Esophagus squamous epithelium (tissue), 5 donors: ENCODE measurements around the gene GALR3. TPM values are rescaled to one million over a fixed set of nuclear protein-coding genes. Genes with fewer than 3 reads are reported as not detected.
A peak's percentile ranks its signal among the peaks of the same experiment; 100 is the strongest.

Source experiments
- DNase-seq: peaks from one replicate; lab custom pipeline; 2025; lab: John Stamatoyannopoulos, UW
- H3K27ac ChIP-seq, 4 donors: fragments of 200-600 bp; sonication (generic); one replicate each; pipeline ENCODE4 v1.5.1; 2016 to 2019; ENCODE audit warnings: mild to moderate bottlenecking in 1 of 4
- H3K27me3 ChIP-seq, 4 donors: fragments of 200-600 bp; sonication (generic); 1 replicate in 3 of 4; 2 replicates in 1 of 4; pipeline versions ENCODE4 v1.5.1 to v1.6.0; 2017 to 2021; ENCODE audit warnings: antibody characterized with exemption in 1 of 4
- H3K36me3 ChIP-seq, 3 donors: fragments of 200-600 bp; sonication (generic); one replicate each; pipeline ENCODE4 v1.5.1; 2016 to 2019
- H3K4me1 ChIP-seq, 3 donors: fragments of 200-600 bp; sonication (generic); one replicate each; pipeline ENCODE4 v1.5.1; 2017 to 2019
- H3K4me3 ChIP-seq, 4 donors: fragments of 200-600 bp; sonication (generic); 1 replicate in 3 of 4; 2 replicates in 1 of 4; pipeline ENCODE4 v1.5.1; 2016 to 2019; ENCODE audit warnings: mild to moderate bottlenecking in 2 of 4, moderate library complexity in 1 of 4
- H3K9me3 ChIP-seq, 3 donors: fragments of 200-600 bp; sonication (generic); one replicate each; pipeline ENCODE4 v1.5.1; 2016 to 2019
- POLR2A ChIP-seq, 4 donors: fragments of 450-650 bp; IDR thresholded peaks; one replicate each; pipeline ENCODE4 v1.6.1; 2017; ENCODE audit warnings: antibody characterized with exemption in 4 of 4, mild to moderate bottlenecking in 4 of 4, moderate library complexity in 3 of 4
- WGBS, 2 donors: methylation state at CpG; one replicate each; pipeline ENCODE4 v1.1.5; 2018; 5-methylcytosine and 5-hydroxymethylcytosine counted together
- intact Hi-C: fragments of 100-400 bp; cut with DNase I; formaldehyde crosslinking; loops from one replicate; pipeline ENCODE4 v1.15.0; 2022
- total RNA-seq, 4 donors: library from RNA; depleted of rRNA; stranded (reverse); fragments of >200 nt; gene quantifications; one replicate each; pipeline ENCODE4 v1.1.0, GENCODE V29; 2016
- TF ChIP-seq, protein P1 (sequence below), 6 experiments: fragments of 450-650 bp in 4 of 6; fragments of 200-600 bp in 2 of 6; sonication (generic) in 2 of 6; IDR thresholded peaks; one replicate each; pipeline ENCODE4 v1.5.1; 2016 to 2019; ENCODE audit warnings: antibody characterized with exemption in 6 of 6, mild to moderate bottlenecking in 4 of 6, moderate library complexity in 4 of 6
- donor health status: DM: yes; HTN: yes; CAD: no.

The GALR3 gene
- total RNA-seq, 4 donors from 2014 or later, result not detected

DNA sequence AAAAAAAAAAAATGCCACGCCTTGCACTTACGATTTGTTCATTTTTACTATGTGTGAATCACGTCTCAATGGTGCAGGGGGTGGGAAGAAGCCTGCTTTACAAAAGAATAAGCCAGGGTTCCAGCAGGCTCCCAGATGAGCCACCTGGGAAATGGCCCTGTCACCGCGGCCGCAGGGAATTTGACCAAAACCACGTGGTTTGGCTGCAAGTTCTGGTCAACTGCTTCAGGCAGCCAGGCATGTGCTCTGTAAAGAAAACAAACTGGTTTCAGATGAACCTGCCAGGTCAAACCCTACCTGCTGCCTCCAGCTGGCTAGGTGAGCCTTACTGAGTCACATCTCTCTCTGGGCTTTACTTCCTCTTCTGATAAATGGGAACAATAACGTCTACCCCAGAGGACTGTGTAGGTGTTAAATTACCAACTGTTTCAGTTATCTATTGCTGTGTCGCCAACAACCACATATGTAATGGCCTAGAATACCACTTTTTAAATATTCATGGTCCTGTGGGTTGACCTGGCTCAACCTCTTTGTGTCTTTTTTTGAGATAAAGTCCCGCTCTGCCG lies 46.0 kb upstream of the GALR3 start:
- Histone ChIP-seq H3K27me3 (no peaks in the 10 kb centered on the region), H3K9me3 (no peaks in the 10 kb centered on the region), H3K36me3 (peaks cover 0 to 30% (median 12%) of the 10 kb centered on the region in 3 donors), H3K4me1 (peaks cover 13 to 76% (median 14%) of the 10 kb centered on the region in 3 donors), H3K4me3 (peak overlapping the region in 1 of 4 donors; percentile 2), H3K27ac (peak overlapping the region; percentile 81 to 92 (median 88))
- no peak for DNase-seq
- WGBS, 2 donors, result 32 to 36% methylated on average over 11 of the region's 11 CpGs
- no peak for TF ChIP-seq POLR2A (IDR thresholded peaks at IDR 0.05)
- TF ChIP-seq, protein P1, sequence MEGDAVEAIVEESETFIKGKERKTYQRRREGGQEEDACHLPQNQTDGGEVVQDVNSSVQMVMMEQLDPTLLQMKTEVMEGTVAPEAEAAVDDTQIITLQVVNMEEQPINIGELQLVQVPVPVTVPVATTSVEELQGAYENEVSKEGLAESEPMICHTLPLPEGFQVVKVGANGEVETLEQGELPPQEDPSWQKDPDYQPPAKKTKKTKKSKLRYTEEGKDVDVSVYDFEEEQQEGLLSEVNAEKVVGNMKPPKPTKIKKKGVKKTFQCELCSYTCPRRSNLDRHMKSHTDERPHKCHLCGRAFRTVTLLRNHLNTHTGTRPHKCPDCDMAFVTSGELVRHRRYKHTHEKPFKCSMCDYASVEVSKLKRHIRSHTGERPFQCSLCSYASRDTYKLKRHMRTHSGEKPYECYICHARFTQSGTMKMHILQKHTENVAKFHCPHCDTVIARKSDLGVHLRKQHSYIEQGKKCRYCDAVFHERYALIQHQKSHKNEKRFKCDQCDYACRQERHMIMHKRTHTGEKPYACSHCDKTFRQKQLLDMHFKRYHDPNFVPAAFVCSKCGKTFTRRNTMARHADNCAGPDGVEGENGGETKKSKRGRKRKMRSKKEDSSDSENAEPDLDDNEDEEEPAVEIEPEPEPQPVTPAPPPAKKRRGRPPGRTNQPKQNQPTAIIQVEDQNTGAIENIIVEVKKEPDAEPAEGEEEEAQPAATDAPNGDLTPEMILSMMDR (IDR thresholded peaks at IDR 0.05), result no peak
- intact Hi-C loops, result no loop called here

DNA sequence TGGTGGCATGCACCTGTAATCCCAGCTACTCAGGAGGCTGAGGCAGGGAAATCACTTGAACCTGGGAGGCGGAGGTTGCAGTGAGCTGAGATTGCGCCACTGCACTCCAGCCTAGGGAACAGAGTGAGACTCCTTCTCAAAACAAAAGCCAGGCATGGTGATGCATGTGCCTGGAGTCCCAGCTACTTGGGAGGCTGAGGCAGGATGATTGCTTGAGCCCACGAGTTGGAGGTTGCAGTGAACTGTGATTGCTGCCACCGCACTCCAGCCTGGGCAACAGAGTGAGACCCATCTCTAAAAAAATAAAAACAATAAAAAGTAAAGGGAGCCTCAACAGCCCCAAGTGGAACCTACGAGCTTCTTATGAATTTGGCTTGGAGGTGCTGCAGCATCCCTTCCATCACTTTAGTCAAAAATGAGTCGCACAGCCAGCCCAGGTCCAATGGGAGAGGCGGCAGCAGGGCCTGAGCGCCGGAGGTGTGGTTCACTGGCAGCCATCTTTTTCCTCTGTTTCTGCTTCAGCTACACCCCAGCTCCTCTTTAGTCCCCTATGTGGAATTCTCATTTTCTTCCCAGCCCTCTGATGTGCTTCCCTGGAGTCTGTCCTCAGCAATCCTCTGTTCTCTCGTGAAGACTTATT lies 44.7 kb upstream of the GALR3 start:
- Histone ChIP-seq H3K27ac (peak overlapping the region in 2 of 4 donors; percentile 6 to 87), H3K9me3 (no peaks in the 10 kb centered on the region), H3K27me3 (no peaks in the 10 kb centered on the region), H3K4me3 (no peak overlapping the region), H3K36me3 (peaks cover 0 to 18% (median under 1%) of the 10 kb centered on the region in 3 donors), H3K4me1 (peaks cover 14 to 86% (median 19%) of the 10 kb centered on the region in 3 donors)
- intact Hi-C loops, result no loop called here
- WGBS, 2 donors, result 77 to 83% methylated on average over 8 to 10 of the region's 10 CpGs
- no peak for DNase-seq
- TF ChIP-seq, protein P1 (IDR thresholded peaks at IDR 0.05), result no peak
- no peak for TF ChIP-seq POLR2A (IDR thresholded peaks at IDR 0.05)

DNA sequence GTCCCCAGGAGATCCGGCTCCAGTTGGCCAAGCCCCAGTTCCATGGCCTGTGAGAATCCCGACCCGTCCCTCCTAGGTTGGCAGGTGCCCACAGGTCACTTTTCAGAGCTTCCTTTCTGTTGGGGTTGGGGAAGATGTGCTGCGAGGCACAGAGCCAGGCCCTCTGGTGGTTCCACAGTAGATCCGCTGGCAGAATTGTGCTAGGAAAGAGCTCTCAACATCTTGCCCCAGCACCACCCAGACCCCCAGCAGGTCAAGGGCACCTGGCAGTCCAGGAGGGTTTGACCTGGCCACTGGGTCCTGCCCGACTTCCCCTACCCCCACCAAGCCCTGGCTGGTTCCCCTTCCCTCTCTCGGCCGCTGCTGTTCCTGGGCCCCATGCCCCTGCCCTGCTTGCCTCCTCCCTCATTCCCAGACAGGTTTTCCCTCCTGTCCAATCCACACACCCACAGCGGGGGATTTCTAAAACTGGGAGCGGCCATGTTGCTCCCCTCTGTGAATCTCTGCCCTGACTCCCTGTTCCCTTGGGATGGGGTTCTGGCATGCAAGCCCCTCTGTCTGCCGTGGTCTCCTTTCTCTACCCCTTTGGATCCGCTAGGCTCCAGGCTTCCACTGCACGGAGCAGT lies 41.6 kb upstream of the GALR3 start:
- Histone ChIP-seq H3K27ac (peak overlapping the region in 3 of 4 donors; percentile 69 to 83 (median 78)), H3K4me3 (no peak overlapping the region), H3K4me1 (peaks cover 25 to 81% (median 25%) of the 10 kb centered on the region in 3 donors), H3K27me3 (no peaks in the 10 kb centered on the region), H3K9me3 (no peaks in the 10 kb centered on the region), H3K36me3 (no peaks in the 10 kb centered on the region)
- no peak for DNase-seq
- WGBS, 2 donors, result 45 to 68% methylated on average over 9 to 10 of the region's 13 CpGs
- intact Hi-C loops, result no loop called here
- TF ChIP-seq, protein P1 (IDR thresholded peaks at IDR 0.05), result peak in 3 of 6 experiments; percentile 28 to 53 (median 38)
- no peak for TF ChIP-seq POLR2A (IDR thresholded peaks at IDR 0.05)

DNA sequence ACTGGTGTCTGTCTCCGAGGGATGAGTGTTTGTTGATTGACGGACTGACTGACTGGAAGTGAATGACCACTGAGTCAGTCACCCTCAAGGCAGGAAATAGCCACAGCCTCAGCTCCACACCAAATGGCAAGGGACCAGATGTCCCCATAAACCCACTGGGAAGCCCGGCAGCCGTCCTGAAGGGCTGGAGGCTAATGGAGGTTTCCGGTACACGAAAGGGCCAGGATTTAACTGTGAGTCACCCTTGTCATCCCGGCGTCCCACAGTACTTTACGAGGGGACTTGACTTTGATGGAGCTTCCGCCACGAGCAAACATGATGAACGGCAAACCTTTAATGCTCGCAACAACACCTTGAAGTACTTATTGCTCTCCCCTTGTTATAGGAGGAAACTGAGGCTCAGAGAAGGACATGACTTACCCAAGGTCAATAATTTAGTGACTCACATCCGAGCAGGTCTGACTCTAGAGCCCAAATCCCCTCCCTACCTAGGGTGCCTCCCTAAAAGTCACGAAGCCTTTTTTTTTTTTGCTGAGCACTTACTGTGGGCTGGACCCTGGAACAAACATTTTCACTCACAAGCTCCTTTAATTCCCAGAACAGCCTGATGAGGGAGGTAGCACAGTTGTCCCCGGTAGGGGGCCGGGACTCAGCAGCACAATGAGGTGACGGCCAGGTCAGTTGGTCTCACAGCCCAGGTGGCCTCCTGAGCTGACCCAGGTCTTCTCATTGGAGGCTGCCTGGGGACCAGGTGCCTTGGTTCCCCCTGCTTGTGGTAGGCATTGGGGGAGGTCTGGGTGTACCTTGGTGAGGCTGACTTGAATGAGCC lies 40.6 kb upstream of the GALR3 start:
- intact Hi-C loops, result no loop called here
- TF ChIP-seq POLR2A (IDR thresholded peaks at IDR 0.05), result no peak
- TF ChIP-seq, protein P1 (IDR thresholded peaks at IDR 0.05), result no peak
- Histone ChIP-seq H3K4me1 (peaks cover 18 to 71% (median 24%) of the 10 kb centered on the region in 3 donors), H3K27me3 (no peaks in the 10 kb centered on the region), H3K36me3 (no peaks in the 10 kb centered on the region), H3K27ac (peak overlapping the region; percentile 16 to 83 (median 74)), H3K9me3 (no peaks in the 10 kb centered on the region), H3K4me3 (no peak overlapping the region)
- no peak for DNase-seq
- WGBS, 2 donors, result 60 to 63% methylated on average over 12 to 14 of the region's 18 CpGs
